Measurements from ENCODE around the gene LCN2.

The LCN2 gene

DNA sequence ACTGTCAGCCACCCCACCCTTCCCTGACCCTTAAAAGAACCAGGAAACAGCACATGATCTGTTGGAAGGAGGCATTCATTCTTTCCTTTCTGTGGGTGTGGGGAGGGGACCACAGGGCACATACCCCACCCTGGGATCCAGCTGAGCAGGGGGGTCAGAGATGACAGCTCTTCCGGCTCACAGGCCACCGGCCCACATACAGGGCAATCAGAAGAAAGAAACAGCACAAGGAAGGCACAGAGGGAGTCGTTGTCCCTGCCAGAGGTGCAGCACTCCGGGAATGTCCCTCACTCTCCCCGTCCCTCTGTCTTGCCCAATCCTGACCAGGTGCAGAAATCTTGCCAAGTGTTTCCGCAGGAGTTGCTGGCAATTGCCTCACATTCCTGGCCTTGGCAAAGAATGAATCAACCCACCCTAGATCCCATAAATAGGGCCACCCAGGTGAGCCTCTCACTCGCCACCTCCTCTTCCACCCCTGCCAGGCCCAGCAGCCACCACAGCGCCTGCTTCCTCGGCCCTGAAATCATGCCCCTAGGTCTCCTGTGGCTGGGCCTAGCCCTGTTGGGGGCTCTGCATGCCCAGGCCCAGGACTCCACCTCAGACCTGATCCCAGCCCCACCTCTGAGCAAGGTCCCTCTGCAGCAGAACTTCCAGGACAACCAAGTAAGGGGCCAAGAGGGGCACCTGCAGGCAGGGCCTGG lies at the start of gene LCN2:
Gene LCN2 (plus strand): TSS at position 453 of the 701 bp plus-strand sequence. CDS start 73 bp downstream, at position 526.
- Histone ChIP-seq H3K9me3 (ENCODE audit: insufficient read depth, low read depth, low read length) (no peaks in the 10 kb centered on the region), H3K36me3 (ENCODE audit: insufficient read depth, low read depth, low read length) (no peaks in the 10 kb centered on the region), H3K27me3 (ENCODE audit: insufficient read depth, low read length) (no peaks in the 10 kb centered on the region), H3K4me1 (ENCODE audit: insufficient read depth, low read length) (no peaks in the 10 kb centered on the region), H3K4me3 (ENCODE audit: low read length) (no peak within 1 kb of the TSS), H3K9ac (ENCODE audit: low read depth, low read length) (no peak within 1 kb of the TSS), H3K27ac (ENCODE audit: low read length) (no peak within 1 kb of the TSS)

GRCh38 chr9:128099932-128100491 lies 49.2 kb upstream of the LCN2 start:
- Histone ChIP-seq H3K4me1 (ENCODE audit: insufficient read depth, low read length) (peaks cover 28% of the 10 kb centered on the region), H3K9ac (ENCODE audit: low read depth, low read length) (no peak overlapping the region), H3K27me3 (ENCODE audit: insufficient read depth, low read length) (no peaks in the 10 kb centered on the region), H3K4me3 (ENCODE audit: low read length) (peak overlapping the region; percentile 93; the same call in 1 of the 2 replicates), H3K9me3 (ENCODE audit: insufficient read depth, low read depth, low read length) (no peaks in the 10 kb centered on the region), H3K27ac (ENCODE audit: low read length) (no peak overlapping the region), H3K36me3 (ENCODE audit: insufficient read depth, low read depth, low read length) (peaks cover 44% of the 10 kb centered on the region)

DNA sequence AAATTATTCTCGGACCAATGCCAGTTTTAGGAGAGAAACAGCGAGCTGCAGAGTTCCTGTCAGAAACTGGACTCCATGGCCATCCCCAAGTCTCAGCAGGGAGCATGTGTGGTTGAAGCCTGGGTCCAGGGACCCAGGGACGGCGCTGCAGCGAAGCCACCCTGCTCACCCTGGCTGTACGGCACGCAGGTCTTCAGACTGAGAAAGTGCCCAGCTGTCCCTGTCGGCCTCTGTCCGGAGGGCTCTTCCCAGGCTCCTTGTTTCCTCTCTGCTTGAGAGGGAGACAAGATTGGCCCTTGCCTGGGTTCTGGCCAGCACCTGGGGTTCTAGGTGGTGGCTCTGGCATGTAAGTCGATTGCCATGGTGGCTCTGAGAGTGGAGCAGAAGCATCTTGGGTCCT lies 48.7 kb upstream of the LCN2 start:
- Histone ChIP-seq H3K36me3 (ENCODE audit: insufficient read depth, low read depth, low read length) (peaks cover 48% of the 10 kb centered on the region), H3K9ac (ENCODE audit: low read depth, low read length) (no peak overlapping the region), H3K4me3 (ENCODE audit: low read length) (no peak overlapping the region), H3K27ac (ENCODE audit: low read length) (no peak overlapping the region), H3K27me3 (ENCODE audit: insufficient read depth, low read length) (no peaks in the 10 kb centered on the region), H3K9me3 (ENCODE audit: insufficient read depth, low read depth, low read length) (no peaks in the 10 kb centered on the region), H3K4me1 (ENCODE audit: insufficient read depth, low read length) (peaks cover 28% of the 10 kb centered on the region)

DNA sequence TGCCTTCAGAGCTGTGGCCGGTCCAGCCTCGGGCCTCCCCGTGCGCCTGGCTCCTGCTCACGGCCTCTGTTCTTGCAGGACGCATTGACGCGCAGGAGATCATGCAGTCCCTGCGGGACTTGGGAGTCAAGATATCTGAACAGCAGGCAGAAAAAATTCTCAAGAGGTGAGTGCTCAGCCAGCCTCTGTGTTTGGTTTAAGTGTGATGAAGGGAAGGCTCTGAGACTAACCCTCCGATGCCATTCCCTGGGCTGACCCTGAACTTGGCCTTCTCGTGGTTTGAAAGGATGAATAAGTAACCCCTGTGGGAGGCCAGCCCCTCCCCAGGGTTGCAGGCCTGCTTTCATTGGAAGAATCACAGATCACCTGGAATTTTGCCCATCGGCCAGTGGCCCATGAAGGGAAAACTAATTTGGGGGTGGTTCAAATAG lies 48.0 kb upstream of the LCN2 start:
- H3K36me3 ChIP-seq (ENCODE audit: insufficient read depth, low read depth, low read length): peaks cover 54% of the 10 kb centered on the region
- H3K27ac ChIP-seq (ENCODE audit: low read length): no peak overlapping the region
- H3K4me1 ChIP-seq (ENCODE audit: insufficient read depth, low read length): peaks cover 28% of the 10 kb centered on the region
- H3K9me3 ChIP-seq (ENCODE audit: insufficient read depth, low read depth, low read length): no peaks in the 10 kb centered on the region
- H3K27me3 ChIP-seq (ENCODE audit: insufficient read depth, low read length): no peaks in the 10 kb centered on the region
- no peak overlapping the region for H3K9ac ChIP-seq (ENCODE audit: low read depth, low read length)
- H3K4me3 ChIP-seq (ENCODE audit: low read length): no peak overlapping the region

- Histone ChIP-seq H3K27ac (ENCODE audit: low read length) (no peak overlapping the region), H3K9me3 (ENCODE audit: insufficient read depth, low read depth, low read length) (no peaks in the 10 kb centered on the region), H3K9ac (ENCODE audit: low read depth, low read length) (no peak overlapping the region), H3K36me3 (ENCODE audit: insufficient read depth, low read depth, low read length) (peaks cover 59% of the 10 kb centered on the region), H3K4me3 (ENCODE audit: low read length) (no peak overlapping the region), H3K4me1 (ENCODE audit: insufficient read depth, low read length) (peaks cover 28% of the 10 kb centered on the region), H3K27me3 (ENCODE audit: insufficient read depth, low read length) (no peaks in the 10 kb centered on the region)
Observed at GRCh38 chr9:128101690-128102089, 47.6 kb upstream of the LCN2 start.

GRCh38 chr9:128102196-128102595 lies 47.1 kb upstream of the LCN2 start:
- Histone ChIP-seq H3K4me1 (ENCODE audit: insufficient read depth, low read length) (peaks cover 28% of the 10 kb centered on the region), H3K9me3 (ENCODE audit: insufficient read depth, low read depth, low read length) (no peaks in the 10 kb centered on the region), H3K9ac (ENCODE audit: low read depth, low read length) (no peak overlapping the region), H3K27me3 (ENCODE audit: insufficient read depth, low read length) (no peaks in the 10 kb centered on the region), H3K36me3 (ENCODE audit: insufficient read depth, low read depth, low read length) (peaks cover 64% of the 10 kb centered on the region), H3K27ac (ENCODE audit: low read length) (no peak overlapping the region), H3K4me3 (ENCODE audit: low read length) (no peak overlapping the region)

GRCh38 chr9:128102861-128103588 lies 46.2 kb upstream of the LCN2 start:
- no peaks in the 10 kb centered on the region for H3K27me3 ChIP-seq (ENCODE audit: insufficient read depth, low read length)
- H3K4me3 ChIP-seq (ENCODE audit: low read length): no peak overlapping the region
- no peak overlapping the region for H3K9ac ChIP-seq (ENCODE audit: low read depth, low read length)
- H3K9me3 ChIP-seq (ENCODE audit: insufficient read depth, low read depth, low read length): no peaks in the 10 kb centered on the region
- H3K36me3 ChIP-seq (ENCODE audit: insufficient read depth, low read depth, low read length): peaks cover 72% of the 10 kb centered on the region
- H3K4me1 ChIP-seq (ENCODE audit: insufficient read depth, low read length): peaks cover 21% of the 10 kb centered on the region
- no peak overlapping the region for H3K27ac ChIP-seq (ENCODE audit: low read length)

DNA sequence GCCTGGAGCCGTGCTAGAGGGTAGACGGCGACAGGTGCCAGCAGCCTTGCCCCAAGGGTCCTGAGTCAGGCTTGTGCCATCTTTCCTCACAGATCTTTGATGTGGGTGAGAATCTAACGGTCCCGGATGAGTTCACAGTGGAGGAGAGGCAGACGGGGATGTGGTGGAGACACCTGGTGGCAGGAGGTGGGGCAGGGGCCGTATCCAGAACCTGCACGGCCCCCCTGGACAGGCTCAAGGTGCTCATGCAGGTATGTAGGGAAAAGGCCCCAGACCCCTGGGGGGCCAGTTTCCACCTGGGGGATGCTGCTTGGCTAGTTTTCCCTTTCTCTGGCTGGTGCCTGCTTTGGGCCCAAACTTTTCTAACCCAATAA lies 45.7 kb upstream of the LCN2 start:
- H3K4me3 ChIP-seq (ENCODE audit: low read length): no peak overlapping the region
- peaks cover 20% of the 10 kb centered on the region for H3K4me1 ChIP-seq (ENCODE audit: insufficient read depth, low read length)
- no peak overlapping the region for H3K27ac ChIP-seq (ENCODE audit: low read length)
- no peaks in the 10 kb centered on the region for H3K9me3 ChIP-seq (ENCODE audit: insufficient read depth, low read depth, low read length)
- no peaks in the 10 kb centered on the region for H3K27me3 ChIP-seq (ENCODE audit: insufficient read depth, low read length)
- no peak overlapping the region for H3K9ac ChIP-seq (ENCODE audit: low read depth, low read length)
- H3K36me3 ChIP-seq (ENCODE audit: insufficient read depth, low read depth, low read length): peaks cover 77% of the 10 kb centered on the region

- no peak overlapping the region for H3K27ac ChIP-seq (ENCODE audit: low read length)
Observed at GRCh38 chr9:128104171-128104618, 45.1 kb upstream of the LCN2 start.

GRCh38 chr9:128105538-128106175 lies 43.6 kb upstream of the LCN2 start:
- H3K4me3 ChIP-seq (ENCODE audit: low read length): no peak overlapping the region
- H3K4me1 ChIP-seq (ENCODE audit: insufficient read depth, low read length): 0 out of 2 replicates have a peak, but pooled peaks cover 3% of the 10 kb centered on the region
- H3K27me3 ChIP-seq (ENCODE audit: insufficient read depth, low read length): no peaks in the 10 kb centered on the region
- H3K9me3 ChIP-seq (ENCODE audit: insufficient read depth, low read depth, low read length): no peaks in the 10 kb centered on the region
- H3K27ac ChIP-seq (ENCODE audit: low read length): no peak overlapping the region
- no peak overlapping the region for H3K9ac ChIP-seq (ENCODE audit: low read depth, low read length)
- peaks cover 79% of the 10 kb centered on the region for H3K36me3 ChIP-seq (ENCODE audit: insufficient read depth, low read depth, low read length)

More at GRCh38 chr9:128104171-128104618, 45.1 kb upstream of the LCN2 start:
- peaks cover 17% of the 10 kb centered on the region for H3K4me1 ChIP-seq (ENCODE audit: insufficient read depth, low read length)
- H3K36me3 ChIP-seq (ENCODE audit: insufficient read depth, low read depth, low read length): peaks cover 83% of the 10 kb centered on the region
- no peaks in the 10 kb centered on the region for H3K27me3 ChIP-seq (ENCODE audit: insufficient read depth, low read length)
- H3K9ac ChIP-seq (ENCODE audit: low read depth, low read length): no peak overlapping the region
- no peaks in the 10 kb centered on the region for H3K9me3 ChIP-seq (ENCODE audit: insufficient read depth, low read depth, low read length)
- no peak overlapping the region for H3K4me3 ChIP-seq (ENCODE audit: low read length)

- no peaks in the 10 kb centered on the region for H3K9me3 ChIP-seq (ENCODE audit: insufficient read depth, low read depth, low read length)
- H3K4me3 ChIP-seq (ENCODE audit: low read length): no peak overlapping the region
- peaks cover 72% of the 10 kb centered on the region for H3K36me3 ChIP-seq (ENCODE audit: insufficient read depth, low read depth, low read length)
- H3K4me1 ChIP-seq (ENCODE audit: insufficient read depth, low read length): no peaks in the 10 kb centered on the region
- no peaks in the 10 kb centered on the region for H3K27me3 ChIP-seq (ENCODE audit: insufficient read depth, low read length)
- no peak overlapping the region for H3K27ac ChIP-seq (ENCODE audit: low read length)
- H3K9ac ChIP-seq (ENCODE audit: low read depth, low read length): no peak overlapping the region
Observed at GRCh38 chr9:128106181-128106939, 42.9 kb upstream of the LCN2 start.
